ENCODE results near the gene USH1G. TPM values are rescaled to one million over a fixed set of nuclear protein-coding genes. Genes with fewer than 3 reads are reported as not detected.

Gene USH1G
- total RNA-seq, 1 donor from 2014 or later = 0.18 TPM

DNA sequence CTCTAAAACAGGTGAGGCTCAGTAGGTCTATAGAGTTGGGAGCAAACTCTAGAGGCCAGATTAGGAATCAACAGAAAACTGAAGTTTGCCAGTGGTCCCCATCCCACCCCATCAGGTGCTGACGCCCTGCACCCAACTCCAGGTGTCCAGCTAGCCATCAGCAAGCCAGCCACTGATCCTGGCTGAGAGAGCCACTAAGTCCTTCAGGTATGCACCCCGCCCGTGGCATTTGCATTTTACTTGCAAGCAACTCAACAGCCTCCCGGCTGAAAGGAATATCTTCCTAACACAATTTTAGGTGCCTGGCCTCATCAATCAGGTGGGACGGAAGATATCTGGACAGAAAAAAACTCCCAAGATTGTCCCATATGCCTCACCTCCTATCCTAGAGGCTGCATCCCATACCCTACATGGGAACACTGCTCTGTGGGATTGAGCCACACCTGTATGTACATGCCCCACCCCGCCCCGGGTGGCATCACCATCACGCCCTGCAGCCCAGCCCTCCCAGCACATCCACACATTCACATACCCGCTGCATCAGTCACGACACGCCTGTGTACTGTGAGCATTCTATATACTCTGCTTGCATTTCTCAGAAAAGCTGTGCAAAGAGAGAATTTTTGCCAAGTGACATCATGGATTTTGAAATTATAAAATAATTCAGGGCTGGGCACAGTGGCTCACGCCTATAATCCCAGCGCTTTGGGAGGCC is 20.9 kb upstream of the USH1G start:
- H3K4me3 Mint-ChIP-seq (ENCODE audit: unreplicated experiment) = no peak overlapping the region
- H3K27ac Mint-ChIP-seq (ENCODE audit: unreplicated experiment) = no peak overlapping the region
- H3K4me1 Mint-ChIP-seq (ENCODE audit: unreplicated experiment) = peaks cover 11% of the 10 kb centered on the region
- no peaks in the 10 kb centered on the region for H3K9me3 Mint-ChIP-seq (ENCODE audit: unreplicated experiment)
- H3K27me3 Mint-ChIP-seq (ENCODE audit: unreplicated experiment) = peaks cover 22% of the 10 kb centered on the region
- TF ChIP-seq, protein P1, sequence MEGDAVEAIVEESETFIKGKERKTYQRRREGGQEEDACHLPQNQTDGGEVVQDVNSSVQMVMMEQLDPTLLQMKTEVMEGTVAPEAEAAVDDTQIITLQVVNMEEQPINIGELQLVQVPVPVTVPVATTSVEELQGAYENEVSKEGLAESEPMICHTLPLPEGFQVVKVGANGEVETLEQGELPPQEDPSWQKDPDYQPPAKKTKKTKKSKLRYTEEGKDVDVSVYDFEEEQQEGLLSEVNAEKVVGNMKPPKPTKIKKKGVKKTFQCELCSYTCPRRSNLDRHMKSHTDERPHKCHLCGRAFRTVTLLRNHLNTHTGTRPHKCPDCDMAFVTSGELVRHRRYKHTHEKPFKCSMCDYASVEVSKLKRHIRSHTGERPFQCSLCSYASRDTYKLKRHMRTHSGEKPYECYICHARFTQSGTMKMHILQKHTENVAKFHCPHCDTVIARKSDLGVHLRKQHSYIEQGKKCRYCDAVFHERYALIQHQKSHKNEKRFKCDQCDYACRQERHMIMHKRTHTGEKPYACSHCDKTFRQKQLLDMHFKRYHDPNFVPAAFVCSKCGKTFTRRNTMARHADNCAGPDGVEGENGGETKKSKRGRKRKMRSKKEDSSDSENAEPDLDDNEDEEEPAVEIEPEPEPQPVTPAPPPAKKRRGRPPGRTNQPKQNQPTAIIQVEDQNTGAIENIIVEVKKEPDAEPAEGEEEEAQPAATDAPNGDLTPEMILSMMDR (IDR thresholded peaks at IDR 0.05; ENCODE audit: unreplicated experiment) = no peak
- H3K36me3 Mint-ChIP-seq (ENCODE audit: low read depth, unreplicated experiment) = no peaks in the 10 kb centered on the region
- DNase-seq (ENCODE audit: low spot score) = no peak

DNA sequence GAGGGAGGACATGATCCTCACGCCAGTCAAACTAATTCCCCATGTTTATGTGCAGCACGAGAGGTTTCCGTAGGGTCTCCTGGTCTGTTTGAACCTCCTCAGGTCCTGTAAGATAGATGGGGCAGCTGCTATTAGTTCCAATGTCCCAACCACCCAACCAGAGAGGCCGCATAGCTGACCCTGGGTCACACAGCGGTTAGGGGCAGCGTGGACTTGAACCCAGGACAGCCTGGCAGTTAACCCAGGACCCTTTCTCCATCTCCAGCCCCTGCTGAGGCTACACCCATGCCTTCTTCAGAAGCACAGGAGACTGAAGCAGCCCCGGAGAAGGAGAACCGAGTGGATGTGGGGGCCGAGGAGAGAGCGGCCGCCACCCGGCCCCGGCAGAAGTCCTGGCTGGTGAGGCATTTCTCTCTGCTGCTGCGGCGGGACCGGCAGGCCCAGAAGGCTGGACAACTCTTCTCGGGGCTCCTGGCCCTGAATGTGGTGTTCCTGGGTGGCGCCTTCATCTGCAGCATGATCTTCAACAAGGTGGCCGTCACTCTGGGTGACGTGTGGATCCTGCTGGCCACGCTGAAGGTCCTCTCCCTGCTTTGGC is 18.2 kb upstream of the USH1G start:
- peaks cover 27% of the 10 kb centered on the region for H3K27me3 Mint-ChIP-seq (ENCODE audit: unreplicated experiment)
- H3K27ac Mint-ChIP-seq (ENCODE audit: unreplicated experiment) = no peak overlapping the region
- DNase-seq (ENCODE audit: low spot score) = no peak
- TF ChIP-seq, protein P1 (IDR thresholded peaks at IDR 0.05; ENCODE audit: unreplicated experiment) = no peak
- no peak overlapping the region for H3K4me3 Mint-ChIP-seq (ENCODE audit: unreplicated experiment)
- H3K9me3 Mint-ChIP-seq (ENCODE audit: unreplicated experiment) = no peaks in the 10 kb centered on the region
- no peaks in the 10 kb centered on the region for H3K36me3 Mint-ChIP-seq (ENCODE audit: low read depth, unreplicated experiment)
- H3K4me1 Mint-ChIP-seq (ENCODE audit: unreplicated experiment) = peaks cover 12% of the 10 kb centered on the region

DNA sequence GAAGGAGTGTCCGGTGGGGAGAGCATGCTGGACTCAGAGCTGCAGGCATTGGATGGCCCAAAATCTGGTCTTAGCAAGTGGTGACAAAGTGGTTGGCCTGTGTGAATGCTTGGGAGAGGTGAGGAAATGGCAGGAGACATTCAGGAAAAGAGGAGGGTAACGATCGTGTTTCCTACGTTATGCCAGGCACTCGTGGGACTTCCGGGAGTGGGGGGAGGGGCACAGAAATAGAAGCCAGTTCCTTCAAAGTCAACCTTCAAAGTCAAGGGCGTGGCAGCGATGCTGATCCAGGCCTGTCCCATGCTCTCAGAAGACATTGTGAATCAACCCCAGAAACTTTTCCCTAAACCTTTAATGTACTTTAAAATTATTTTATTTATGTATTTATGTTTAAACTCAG is 16.5 kb upstream of the USH1G start:
- no peaks in the 10 kb centered on the region for H3K9me3 Mint-ChIP-seq (ENCODE audit: unreplicated experiment)
- no peak for DNase-seq (ENCODE audit: low spot score)
- H3K4me3 Mint-ChIP-seq (ENCODE audit: unreplicated experiment) = no peak overlapping the region
- H3K27me3 Mint-ChIP-seq (ENCODE audit: unreplicated experiment) = peaks cover 22% of the 10 kb centered on the region
- peaks cover 12% of the 10 kb centered on the region for H3K4me1 Mint-ChIP-seq (ENCODE audit: unreplicated experiment)
- H3K27ac Mint-ChIP-seq (ENCODE audit: unreplicated experiment) = no peak overlapping the region
- TF ChIP-seq, protein P1 (IDR thresholded peaks at IDR 0.05; ENCODE audit: unreplicated experiment) = no peak
- H3K36me3 Mint-ChIP-seq (ENCODE audit: low read depth, unreplicated experiment) = no peaks in the 10 kb centered on the region

DNA sequence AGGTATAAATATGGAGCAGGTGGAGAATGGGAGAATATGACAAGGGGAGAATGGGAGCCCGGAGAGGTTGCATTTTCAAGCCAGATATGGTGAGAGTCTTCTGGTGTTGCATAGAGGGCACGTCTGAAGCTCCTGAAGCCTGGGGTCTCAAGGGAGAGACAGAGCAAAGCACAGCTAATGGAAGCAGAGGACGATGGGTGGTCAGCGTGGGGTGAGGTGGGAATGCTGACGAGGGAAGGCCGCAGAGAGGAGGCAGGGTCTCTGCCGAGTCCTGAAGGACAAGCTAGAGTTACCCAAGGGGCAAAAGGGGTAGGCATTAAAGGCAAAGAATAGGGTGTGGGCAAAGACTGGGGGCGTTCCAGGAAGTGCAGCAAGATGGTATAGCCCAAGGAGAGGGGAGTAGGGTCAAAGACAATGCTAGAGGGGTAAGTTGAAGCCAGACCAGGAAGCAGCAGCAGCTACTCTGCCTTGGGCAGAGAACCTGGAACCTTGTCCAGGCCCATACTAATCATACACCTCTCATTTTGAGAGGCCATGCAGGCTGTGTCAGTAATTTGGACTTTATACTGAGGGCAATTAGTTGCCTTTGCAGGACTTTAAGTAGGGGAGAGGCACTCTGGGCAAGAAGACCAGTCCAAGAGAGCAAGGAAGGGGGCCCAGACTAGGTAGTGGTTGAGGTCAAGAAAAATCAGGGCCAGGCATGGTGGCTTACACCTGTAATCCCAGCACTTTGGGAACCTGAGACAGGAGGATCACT is 15.3 kb upstream of the USH1G start:
- TF ChIP-seq, protein P1 (IDR thresholded peaks at IDR 0.05; ENCODE audit: unreplicated experiment) = no peak
- peaks cover 12% of the 10 kb centered on the region for H3K4me1 Mint-ChIP-seq (ENCODE audit: unreplicated experiment)
- H3K4me3 Mint-ChIP-seq (ENCODE audit: unreplicated experiment) = no peak overlapping the region
- no peak for DNase-seq (ENCODE audit: low spot score)
- peaks cover 25% of the 10 kb centered on the region for H3K27me3 Mint-ChIP-seq (ENCODE audit: unreplicated experiment)
- no peaks in the 10 kb centered on the region for H3K36me3 Mint-ChIP-seq (ENCODE audit: low read depth, unreplicated experiment)
- H3K9me3 Mint-ChIP-seq (ENCODE audit: unreplicated experiment) = no peaks in the 10 kb centered on the region
- H3K27ac Mint-ChIP-seq (ENCODE audit: unreplicated experiment) = no peak overlapping the region
